HG02588 (cell line): ENCODE measurements around the gene COTL1.

ENCODE experiments used
- ATAC-seq: cut with Tn5 transposase; IDR thresholded peaks from one replicate; pipeline ENCODE4 v1.9.1; 2021; ENCODE audit warnings: mild to moderate bottlenecking, moderate library complexity; ENCODE audit not compliant: unreplicated experiment

COTL1 gene

DNA sequence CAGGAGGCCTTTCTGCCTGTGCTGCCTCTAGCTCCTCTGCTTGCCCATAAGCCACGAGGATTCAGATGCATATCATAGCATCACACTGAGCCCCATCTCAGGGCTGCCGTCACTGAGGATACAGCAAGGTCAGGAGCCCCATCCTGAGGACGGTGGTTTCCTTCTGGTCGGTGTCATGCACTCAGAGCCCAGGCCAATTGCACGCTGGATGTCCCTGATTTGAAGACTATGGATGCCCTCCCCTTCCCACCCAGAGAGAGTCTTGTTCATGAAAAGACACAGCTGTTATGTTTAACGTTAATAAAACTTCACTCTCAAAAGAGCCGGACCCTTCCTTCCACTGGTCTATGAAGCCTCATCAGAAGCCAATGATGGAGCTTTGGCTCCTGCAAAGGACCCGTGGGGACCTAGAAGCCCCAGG is 19.9 kb downstream of the COTL1 start:
- ATAC-seq = no peak

DNA sequence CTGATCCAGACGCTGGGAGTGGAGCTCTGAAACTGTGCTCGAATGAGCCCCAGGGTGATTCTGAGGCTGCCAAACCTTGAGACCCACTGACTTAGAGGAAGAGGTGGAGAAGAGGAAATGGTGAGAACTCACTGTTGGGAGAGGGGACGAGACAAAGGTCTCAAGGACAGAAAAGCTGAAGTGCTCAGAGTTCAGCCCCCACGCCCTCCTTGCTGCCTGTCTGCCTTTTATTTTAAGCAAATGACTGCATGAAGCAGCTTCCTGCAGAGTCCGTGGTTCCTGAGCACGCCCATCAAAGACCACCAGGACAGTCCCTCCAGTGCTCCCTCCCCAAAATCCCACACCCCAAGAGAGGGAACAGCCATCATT is 20.4 kb downstream of the COTL1 start:
- ATAC-seq = no peak

DNA sequence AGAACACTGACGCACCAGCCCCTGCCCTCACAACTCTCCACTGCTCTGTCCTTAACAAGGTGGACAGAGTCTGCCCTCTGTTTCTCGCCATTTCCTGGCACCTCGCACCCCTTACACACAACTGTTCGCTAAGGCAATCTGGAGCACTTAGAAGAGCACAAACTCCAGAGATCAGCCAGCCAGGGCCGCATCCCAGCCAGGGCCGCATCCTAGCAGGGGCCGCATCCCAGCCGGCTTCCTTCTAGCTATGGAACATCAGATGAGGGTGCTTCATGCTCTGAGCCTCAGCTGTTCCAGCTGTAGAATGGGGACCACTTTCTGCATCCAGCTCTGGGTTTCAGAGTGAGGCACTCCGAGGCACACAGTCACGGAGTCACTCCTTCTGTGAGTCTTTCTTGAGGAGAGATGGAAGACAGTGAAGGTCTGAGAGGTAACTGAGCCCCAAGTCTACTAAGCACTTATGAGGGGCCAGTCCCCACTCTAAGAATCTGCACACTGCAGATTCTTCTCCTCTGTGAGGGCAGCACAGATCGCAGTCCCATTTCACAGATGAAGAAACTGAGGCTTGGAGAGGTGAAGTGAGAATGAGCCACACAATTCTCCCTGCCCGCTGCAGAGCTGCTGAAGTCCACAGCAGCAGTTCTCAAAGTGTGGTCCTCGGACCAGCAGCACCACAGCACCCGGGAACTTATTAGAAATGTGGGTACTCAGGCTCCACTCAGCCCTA is 20.9 kb downstream of the COTL1 start:
- ATAC-seq = no peak

DNA sequence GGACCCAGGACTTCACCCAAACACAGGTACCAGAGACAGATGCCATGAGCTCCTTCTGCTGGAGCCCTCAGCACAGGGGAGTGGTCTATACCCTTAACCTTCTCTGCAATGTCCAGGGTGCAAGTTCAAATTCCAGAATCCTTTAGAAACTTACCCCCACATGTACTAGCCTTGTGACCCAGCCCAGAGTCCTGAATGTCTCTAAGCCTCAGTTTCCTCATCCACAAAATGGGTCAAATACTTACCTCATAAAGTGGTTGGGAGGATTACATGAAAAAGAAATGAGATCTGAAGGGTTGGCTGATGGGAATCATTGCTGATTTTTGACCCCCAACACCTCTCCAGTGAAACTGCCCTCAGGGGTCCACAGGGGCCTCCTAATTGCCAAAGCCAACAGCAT is 21.7 kb downstream of the COTL1 start:
- no peak for ATAC-seq

DNA sequence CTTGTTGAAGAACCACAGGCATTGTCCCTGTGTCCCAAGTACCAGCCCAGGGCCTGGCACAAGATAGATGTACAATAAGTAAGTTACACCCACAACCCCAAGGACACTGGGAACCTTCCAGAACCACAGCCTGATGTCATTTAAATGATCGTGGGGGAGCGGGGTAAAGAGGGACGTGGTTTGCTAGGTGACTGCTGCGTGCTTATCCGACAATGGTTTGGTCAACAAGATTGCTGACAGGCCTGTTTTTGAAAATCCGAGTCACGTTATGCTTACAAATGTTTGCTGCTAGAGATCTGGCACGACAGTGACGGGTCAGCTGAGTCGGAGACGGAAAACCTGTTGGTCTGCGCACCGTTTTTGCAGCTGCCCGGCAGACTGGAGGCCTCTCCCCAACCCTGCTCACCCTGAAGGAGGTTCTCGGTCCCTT is 22.8 kb downstream of the COTL1 start:
- no peak for ATAC-seq

DNA sequence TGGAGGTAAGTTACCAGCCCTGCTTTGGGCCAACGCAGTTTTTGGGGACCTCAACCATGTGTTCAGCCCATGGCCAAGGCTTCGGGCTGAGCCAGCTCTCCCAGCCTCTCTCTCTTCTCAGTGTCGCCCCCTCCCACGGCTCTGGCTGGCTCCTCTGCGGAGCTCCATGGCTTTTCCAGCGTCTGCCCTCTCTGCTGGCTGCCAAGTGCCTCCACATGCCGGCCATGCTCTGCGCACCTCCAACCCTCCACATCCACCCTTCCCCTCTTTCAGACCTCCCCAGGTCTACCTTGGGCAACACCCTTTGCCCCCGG is 23.2 kb downstream of the COTL1 start:
- no peak for ATAC-seq

DNA sequence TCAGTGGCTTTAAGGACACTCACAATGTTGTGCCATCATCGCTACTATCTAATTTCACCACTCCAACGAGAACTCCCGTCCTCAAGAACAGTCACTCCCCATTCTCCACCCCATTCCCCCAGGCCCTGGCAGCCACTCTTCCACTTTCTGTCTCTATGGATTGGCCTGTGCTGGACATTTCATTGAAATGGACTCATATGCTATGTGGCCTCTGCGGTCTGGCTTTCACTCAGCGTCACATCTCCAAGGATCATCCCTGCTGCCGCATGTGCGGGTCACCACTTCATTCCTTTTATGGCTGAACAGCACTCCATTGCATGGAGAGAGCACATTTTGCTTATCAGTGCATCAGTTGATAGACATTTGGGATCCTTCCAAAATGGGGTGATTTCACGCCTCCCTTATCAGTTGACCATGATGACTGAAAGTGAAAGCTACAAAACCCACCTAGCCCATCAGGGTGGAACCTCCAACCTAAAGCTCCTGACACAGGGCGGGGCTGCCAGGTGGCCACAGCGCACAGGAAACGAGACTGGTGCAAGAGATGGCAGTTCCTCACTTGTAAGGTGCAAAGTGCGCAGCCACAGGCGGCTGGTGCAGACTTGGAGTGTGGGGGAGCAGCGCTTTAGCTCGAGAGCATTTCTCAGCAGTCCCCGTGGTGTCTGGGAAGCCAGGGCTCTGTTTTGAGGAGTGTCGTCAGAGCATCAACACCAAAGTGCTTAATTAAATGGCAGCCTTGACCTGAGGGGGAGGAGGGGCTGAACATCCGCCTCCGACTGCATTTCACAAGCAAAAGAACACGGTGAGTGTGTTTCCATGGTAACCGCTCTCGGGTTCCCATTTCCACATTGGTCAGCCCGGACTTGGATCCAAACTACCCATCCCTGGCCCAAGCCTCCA is 23.8 kb downstream of the COTL1 start:
- ATAC-seq = peak; percentile 77

DNA sequence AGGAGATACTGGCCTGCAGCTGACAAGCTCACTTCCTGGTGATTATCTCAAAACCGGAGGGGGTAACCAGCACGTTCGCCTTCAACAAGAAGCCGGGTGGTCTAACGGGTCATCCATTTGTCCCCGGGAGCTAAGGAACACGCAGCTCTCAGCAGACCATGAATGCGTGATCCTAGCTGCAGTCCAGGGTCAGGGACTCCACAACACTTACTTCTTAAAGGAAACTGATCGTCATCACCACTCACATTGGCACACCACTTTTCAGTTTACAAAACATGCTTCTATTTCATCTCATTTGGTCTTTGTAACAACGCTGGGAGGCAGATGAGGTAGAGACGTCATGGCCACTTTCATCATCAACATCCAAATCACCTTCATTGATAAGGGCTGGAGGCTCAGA is 25.2 kb downstream of the COTL1 start:
- ATAC-seq = no peak

DNA sequence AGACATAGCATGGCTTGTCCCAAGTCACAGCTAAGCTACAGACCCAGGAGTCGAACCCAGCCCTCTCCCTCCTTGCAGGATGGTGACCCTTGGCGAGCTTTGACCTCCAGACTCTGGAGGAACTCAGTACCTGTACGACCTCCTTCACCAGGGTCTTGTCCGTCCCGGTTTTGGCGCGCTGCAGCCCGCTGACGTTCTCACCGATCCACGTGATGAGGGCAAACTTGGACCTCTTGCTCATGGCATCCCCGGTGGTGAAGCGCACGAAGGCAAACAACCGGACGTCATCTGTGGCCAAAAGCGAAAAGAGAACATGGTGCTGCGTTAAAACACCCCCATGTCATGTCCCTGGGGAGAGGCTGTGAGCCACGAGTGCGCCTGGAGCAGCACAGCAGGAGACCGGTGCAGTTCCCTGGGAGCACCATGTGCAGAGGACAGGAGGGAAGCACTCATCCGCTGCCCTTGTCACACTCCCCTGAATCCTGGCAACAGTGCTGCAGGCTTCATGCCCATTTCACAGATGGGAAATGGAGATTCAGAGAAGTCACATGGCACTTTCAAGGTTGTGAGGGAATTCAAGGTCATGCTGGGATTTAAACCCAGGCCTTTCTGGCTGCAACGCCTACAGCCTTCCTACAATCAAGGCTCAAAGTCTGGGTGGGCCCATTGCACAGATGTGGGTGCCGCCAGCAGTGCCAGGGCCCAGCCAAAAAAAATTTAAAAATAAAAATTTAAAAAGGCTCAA is 27.7 kb downstream of the COTL1 start:
- ATAC-seq = no peak

DNA sequence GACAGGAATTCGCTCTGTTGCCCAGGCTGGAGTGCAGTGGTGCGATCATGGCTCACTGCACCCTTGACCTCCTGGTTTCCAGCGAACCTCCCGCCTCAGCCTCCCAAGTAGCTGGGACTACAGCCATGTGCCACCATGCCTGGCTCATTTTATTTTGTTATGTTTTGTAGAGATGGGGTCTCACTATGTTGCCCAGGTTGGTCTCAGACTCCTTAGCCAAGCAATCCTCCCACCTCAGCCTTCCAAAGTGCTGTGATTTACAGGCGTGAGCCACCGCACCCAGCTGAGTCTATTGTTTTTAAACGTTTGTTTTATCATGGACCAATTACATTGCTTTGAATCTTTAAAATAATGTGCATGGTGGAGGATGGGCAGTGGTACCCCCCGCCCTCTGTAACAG is 28.9 kb downstream of the COTL1 start:
- no peak for ATAC-seq

DNA sequence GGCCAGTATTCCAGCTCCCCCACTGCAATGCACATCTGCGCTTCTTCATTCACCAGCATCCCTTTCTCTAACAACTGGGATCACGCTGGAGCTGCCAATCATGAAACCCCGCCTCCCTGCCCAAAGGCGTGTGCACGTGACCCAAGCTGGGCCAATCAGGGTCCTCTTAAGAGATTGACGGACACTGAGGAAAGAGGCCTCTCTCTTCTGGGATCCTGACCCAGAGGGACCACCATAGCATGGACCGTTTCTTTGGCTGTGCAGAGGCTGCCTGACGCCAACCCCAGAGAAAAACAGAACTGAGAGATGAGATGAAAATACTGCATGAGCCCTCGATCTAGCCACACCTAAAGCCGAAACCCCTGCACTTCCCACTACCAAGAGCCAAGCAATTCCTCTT is 32.0 kb downstream of the COTL1 start:
- peak; percentile 74 for ATAC-seq

DNA sequence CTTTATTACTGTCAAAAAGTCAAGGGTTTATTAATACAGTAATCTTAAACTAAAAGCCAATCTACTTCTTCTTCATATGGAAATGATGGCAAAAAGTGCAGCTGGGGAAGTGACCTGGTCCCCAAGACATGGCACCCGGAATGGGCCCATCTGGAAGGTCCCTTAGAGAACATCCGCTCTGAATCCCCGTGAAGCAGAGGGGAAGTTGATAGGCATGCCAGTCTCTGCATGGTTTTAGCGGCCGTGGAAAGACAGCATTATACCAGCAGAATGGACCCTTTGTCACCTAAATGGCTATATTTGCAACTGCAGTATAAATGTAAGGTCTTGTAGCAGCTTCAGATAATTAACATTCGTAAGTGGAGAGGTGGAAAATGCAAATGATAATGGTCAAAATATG is 32.4 kb downstream of the COTL1 start:
- ATAC-seq = no peak

DNA sequence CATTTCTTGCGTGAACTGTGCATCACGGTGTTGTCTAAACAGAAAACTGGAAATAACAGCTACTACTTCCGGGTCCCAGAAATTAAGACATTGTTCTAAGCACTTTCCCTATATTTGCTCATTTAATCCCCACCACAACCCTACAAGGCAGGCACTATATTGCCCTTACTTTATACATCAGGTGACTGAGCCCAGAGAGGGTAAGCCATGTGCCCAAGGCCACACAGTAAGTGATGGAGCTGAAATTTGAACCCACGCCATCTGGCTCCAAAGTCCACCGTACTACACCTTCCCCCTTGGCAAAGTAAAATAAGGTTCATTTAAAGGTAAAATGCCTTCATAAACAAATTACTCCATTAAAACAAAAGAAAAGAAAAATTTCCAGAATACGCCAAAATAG is 33.2 kb downstream of the COTL1 start:
- ATAC-seq = no peak

DNA sequence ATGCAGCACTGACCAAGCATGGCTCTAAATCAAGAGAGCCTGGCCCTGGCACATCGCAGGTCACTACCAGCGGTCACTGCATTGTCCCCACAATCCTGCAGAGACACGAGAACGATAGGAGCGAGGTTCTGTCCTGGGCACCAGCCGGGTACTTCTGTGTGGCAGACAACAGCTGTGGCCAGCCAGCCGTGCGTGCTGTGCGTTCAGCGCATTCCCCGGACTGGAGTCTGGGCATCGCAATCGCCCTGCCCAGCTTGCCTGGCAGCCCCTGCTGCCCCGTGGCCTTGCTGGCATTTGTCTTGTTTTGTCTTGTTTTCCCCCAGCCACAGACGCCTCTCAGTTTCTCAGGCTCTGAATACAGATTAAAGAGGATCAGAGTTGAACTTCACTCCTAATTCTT is 33.9 kb downstream of the COTL1 start:
- ATAC-seq = no peak

DNA sequence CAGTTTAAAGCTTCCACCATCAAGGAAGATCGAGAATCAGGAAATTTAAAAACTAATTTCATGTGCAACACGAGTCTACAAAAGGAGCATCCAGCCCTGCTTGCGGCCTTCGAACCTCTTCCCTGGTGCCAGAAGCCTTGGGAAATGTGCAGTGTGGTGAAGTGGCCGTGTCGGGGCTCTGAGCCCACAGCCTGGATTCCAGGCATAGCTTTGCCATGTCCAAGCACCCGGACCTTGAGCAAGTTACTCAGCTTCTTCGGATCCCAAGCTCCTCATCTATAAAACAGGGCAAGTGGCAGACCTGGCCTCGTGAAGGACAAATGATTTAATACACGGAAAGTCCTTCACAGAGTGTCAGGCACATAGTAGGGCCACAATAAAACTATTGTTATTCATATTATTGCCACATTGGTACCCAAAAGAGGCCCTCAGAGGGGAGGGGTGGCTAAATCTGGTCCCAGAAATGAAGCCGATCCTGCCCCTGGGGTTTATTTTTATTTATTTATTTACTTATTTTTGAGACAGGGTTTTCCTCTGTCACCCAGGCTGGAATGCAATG is 34.8 kb downstream of the COTL1 start:
- no peak for ATAC-seq

DNA sequence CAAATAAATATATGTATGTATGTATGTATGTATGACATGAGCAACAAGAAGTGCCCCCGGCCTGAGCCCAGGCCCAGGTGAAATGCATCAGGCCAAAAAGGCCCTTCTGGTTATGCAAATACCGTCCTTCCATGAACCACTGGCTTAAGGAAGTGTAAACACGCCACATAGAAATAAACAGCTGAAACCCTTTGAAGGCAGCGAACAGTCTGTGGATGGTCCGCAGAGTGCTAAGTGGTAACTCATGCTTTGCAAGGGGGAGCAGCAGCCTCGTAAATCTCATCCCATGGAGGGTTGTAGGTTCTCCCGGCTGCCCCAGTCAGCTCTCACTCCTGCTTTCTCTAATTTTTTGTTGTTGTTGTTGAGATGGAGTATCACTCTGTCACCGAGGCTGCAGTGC is 36.7 kb downstream of the COTL1 start:
- no peak for ATAC-seq

DNA sequence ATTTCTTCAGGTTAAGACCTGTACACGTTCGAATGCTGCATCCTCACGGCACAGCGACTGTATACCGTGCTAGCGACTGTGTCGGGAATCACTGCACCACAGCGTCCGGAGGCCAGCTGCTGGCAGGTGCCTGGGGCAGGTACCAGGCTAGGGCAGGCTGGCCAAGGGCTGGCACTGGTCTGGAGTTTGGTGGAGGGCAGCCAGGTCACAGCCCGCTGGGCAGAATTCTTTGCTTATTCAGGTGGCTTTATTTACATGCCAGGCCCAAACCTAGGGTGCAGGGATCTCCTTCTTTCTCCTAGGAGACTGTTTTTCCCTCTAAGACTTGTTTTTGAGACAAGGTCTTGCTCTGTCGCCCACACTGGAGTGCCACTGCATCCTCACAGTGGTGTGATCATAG is 37.9 kb downstream of the COTL1 start:
- ATAC-seq = no peak

DNA sequence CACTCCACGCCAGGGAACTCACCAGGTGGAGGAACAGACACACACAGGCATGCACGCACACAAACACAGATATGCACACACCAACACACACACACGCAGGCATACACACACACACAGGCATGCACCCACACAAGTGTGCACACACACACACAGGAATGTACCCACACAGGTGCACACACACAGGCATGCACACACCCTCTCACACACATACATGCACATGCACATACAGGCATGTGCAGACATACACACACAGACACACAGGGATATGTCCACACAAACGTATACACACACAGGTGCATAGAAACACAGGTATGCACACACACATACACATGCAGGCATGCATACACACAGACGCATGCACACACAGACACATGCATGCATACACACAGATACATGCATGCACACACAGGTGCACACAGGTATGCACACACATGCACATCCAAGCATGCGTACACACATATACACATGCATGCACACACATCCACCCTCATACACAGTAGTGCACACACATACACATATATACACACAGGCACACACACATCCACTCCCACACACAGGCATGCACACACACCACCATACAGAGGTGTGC is 39.2 kb downstream of the COTL1 start:
- no peak for ATAC-seq

DNA sequence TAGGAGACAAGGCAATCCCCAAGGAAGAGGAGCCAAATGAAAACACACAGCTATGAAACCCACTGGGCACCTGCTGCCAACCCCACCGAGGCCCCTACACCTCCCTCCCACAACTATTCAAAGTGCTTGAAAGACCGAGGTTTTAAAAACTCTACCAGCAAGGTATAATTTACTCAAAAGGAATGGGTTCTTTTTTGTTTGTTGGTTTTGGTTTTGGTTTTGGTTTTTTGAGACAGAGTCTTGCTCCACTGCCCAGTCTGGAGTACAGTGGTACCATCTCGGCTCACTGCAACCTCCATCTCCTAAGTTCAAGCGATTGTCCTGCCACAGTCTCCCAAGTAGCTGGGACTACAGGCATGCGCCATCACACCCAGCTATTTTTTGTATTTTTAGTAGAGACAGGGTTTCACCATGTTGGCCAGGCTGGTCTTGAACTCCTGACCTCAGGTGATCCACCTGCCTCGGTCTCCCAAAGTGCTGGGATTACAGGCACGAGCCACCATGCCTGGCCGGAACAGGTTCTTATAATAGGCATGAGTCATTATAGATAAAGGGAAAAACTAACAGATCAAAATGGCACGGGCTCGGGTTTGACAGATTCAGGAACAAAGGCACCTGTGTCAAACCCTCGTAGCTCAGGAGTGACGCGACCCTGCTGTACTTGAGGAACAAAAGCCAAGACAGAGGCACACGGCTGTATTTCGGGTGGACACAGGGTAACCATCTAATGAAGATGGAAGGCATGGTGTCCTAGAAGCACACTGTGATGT is 40.7 kb downstream of the COTL1 start:
- no peak for ATAC-seq

DNA sequence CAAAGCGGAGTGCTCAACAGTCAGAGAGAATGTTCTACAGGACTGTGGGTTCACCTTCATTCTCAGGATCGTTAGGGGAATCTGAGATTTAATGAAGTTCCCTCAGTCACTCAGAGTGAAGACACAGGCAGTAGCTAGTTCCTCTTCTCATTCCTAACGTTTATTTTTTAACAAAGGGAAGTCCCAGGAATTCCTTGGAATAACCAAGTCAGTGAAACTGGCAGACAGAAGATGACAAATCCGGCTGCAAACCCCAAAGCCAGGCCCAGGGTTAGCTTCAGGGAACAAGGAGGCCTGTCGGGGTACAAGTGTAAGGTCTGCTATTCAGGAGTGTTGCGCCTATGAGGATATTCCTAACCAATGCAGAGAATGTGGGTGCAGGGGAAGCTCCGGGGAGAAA is 42.0 kb downstream of the COTL1 start:
- no peak for ATAC-seq
